Jurkat, Clone E6-1 (cell line): ENCODE data around the gene KRT8.

Experiments used
- DNase-seq: peaks from one replicate; pipeline ENCODE4 v3.0.0-alpha.2; 2011; ENCODE audit warnings: low read depth, low spot score
- H3K4me3 ChIP-seq: 2 replicates; pipeline ENCODE4 v1.5.1; 2011; ENCODE audit warnings: mild to moderate bottlenecking, low read length, control low read depth, moderate library complexity

The KRT8 gene

GRCh38 chr12:52926596-52927234 lies 21.8 kb upstream of the KRT8 start:
- no peak for DNase-seq
- no peak overlapping the region for H3K4me3 ChIP-seq

GRCh38 chr12:52925717-52926595 lies 21.1 kb upstream of the KRT8 start:
- no peak for DNase-seq
- no peak overlapping the region for H3K4me3 ChIP-seq

- no peak for DNase-seq
Measured at GRCh38 chr12:52924764-52925716, 20.2 kb upstream of the KRT8 start.

GRCh38 chr12:52921488-52922165 lies 16.8 kb upstream of the KRT8 start:
- DNase-seq, result no peak
- H3K4me3 ChIP-seq, result no peak overlapping the region

More at GRCh38 chr12:52924764-52925716, 20.2 kb upstream of the KRT8 start:
- no peak overlapping the region for H3K4me3 ChIP-seq

- H3K4me3 ChIP-seq, result no peak overlapping the region
- no peak for DNase-seq
Measured at GRCh38 chr12:52920937-52921336, 16.1 kb upstream of the KRT8 start.

GRCh38 chr12:52918784-52919183 lies 13.9 kb upstream of the KRT8 start:
- H3K4me3 ChIP-seq, result no peak overlapping the region
- no peak for DNase-seq

- no peak overlapping the region for H3K4me3 ChIP-seq
- DNase-seq, result no peak
Measured at GRCh38 chr12:52918351-52918750, 13.5 kb upstream of the KRT8 start.

- H3K4me3 ChIP-seq, result no peak overlapping the region
- no peak for DNase-seq
Measured at GRCh38 chr12:52917800-52918199, 12.9 kb upstream of the KRT8 start.

GRCh38 chr12:52916216-52916615 lies 11.3 kb upstream of the KRT8 start:
- DNase-seq, result no peak
- H3K4me3 ChIP-seq, result no peak overlapping the region

- no peak for DNase-seq
- no peak overlapping the region for H3K4me3 ChIP-seq
Measured at GRCh38 chr12:52915637-52916036, 10.8 kb upstream of the KRT8 start.

- no peak overlapping the region for H3K4me3 ChIP-seq
Measured at GRCh38 chr12:52914576-52915121, 9.8 kb upstream of the KRT8 start.

GRCh38 chr12:52913431-52913821 lies 8.6 kb upstream of the KRT8 start:
- no peak overlapping the region for H3K4me3 ChIP-seq
- no peak for DNase-seq

More at GRCh38 chr12:52914576-52915121, 9.8 kb upstream of the KRT8 start:
- no peak for DNase-seq

- DNase-seq, result no peak
- H3K4me3 ChIP-seq, result no peak overlapping the region
Measured at GRCh38 chr12:52912711-52913430, 8.0 kb upstream of the KRT8 start.

- no peak overlapping the region for H3K4me3 ChIP-seq
- DNase-seq, result no peak
Measured at GRCh38 chr12:52910248-52910883, 5.5 kb upstream of the KRT8 start.

GRCh38 chr12:52909796-52910195 lies 4.9 kb upstream of the KRT8 start:
- no peak overlapping the region for H3K4me3 ChIP-seq
- DNase-seq, result no peak

- H3K4me3 ChIP-seq, result no peak overlapping the region
- no peak for DNase-seq
Measured at GRCh38 chr12:52909331-52909730, 4.5 kb upstream of the KRT8 start.

GRCh38 chr12:52907092-52907810 lies 2.4 kb upstream of the KRT8 start:
- no peak for DNase-seq
- no peak overlapping the region for H3K4me3 ChIP-seq
